Astrocyte (in vitro differentiated cells and primary cell): ENCODE results near the gene ORAI3. TPM values are rescaled to one million over a fixed set of nuclear protein-coding genes. Genes with fewer than 3 reads are reported as not detected.
A peak's percentile ranks its signal among the peaks of the same experiment; 100 is the strongest.

Experiments used
- DNase-seq: peaks from one replicate; pipeline ENCODE4 v3.0.0-alpha.2; 2010; ENCODE audit warnings: low read depth
- FAIRE-seq: peaks from 2 replicates; lab custom pipeline; 2011; peaks lifted over from hg19 to GRCh38; lab: Jason Lieb, UNC
- H2AFZ ChIP-seq: 2 replicates; pipeline ENCODE4 v1.6.0; 2012; ENCODE audit warnings: low read depth, low read length, inconsistent platforms
- H3K27ac ChIP-seq: 2 replicates; pipeline ENCODE4 v1.5.1; 2011; ENCODE audit warnings: low read depth, low read length, inconsistent platforms
- H3K27me3 ChIP-seq: 2 replicates; pipeline ENCODE4 v1.6.0; 2011; ENCODE audit warnings: low read length, inconsistent platforms; ENCODE audit not compliant: insufficient read depth
- H3K36me3 ChIP-seq: 2 replicates; pipeline ENCODE4 v1.5.1; 2011; ENCODE audit warnings: low read length, inconsistent platforms; ENCODE audit not compliant: insufficient read depth
- H3K4me1 ChIP-seq: 2 replicates; pipeline ENCODE4 v1.5.1; 2011; ENCODE audit warnings: low read length, inconsistent platforms; ENCODE audit not compliant: insufficient read depth
- H3K4me2 ChIP-seq: 2 replicates; pipeline ENCODE4 v1.6.0; 2012; ENCODE audit warnings: low read length, inconsistent platforms
- H3K4me3 ChIP-seq: 2 replicates; pipeline ENCODE4 v1.5.1; 2011; ENCODE audit warnings: low read depth, mild to moderate bottlenecking, low read length, inconsistent platforms; ENCODE audit not compliant: insufficient read depth
- H3K79me2 ChIP-seq: 2 replicates; pipeline ENCODE4 v1.6.0; 2012; ENCODE audit warnings: mild to moderate bottlenecking, low read length, inconsistent platforms; ENCODE audit not compliant: insufficient read depth
- H3K9ac ChIP-seq: 2 replicates; pipeline ENCODE4 v1.6.0; 2012; ENCODE audit warnings: mild to moderate bottlenecking, low read length, inconsistent platforms
- H3K9me3 ChIP-seq: 2 replicates; pipeline ENCODE4 v1.5.1; 2012; ENCODE audit warnings: low read depth, mild to moderate bottlenecking, low read length, inconsistent platforms; ENCODE audit not compliant: insufficient read depth
- H4K20me1 ChIP-seq: 2 replicates; pipeline ENCODE4 v1.6.0; 2012; ENCODE audit warnings: low read length, inconsistent platforms; ENCODE audit not compliant: insufficient read depth
- H3K27ac Mint-ChIP-seq: one replicate; pipeline ENCODE4 v1.8.0; 2021; ENCODE audit warnings: mild to moderate bottlenecking, mixed read lengths; ENCODE audit not compliant: unreplicated experiment
- H3K27me3 Mint-ChIP-seq: one replicate; pipeline ENCODE4 v1.8.0; 2021; ENCODE audit warnings: low read depth, mixed read lengths; ENCODE audit not compliant: unreplicated experiment
- H3K36me3 Mint-ChIP-seq: one replicate; pipeline ENCODE4 v1.8.0; 2021; ENCODE audit warnings: low read depth, mixed read lengths; ENCODE audit not compliant: unreplicated experiment
- H3K4me1 Mint-ChIP-seq: one replicate; pipeline ENCODE4 v1.8.0; 2021; ENCODE audit warnings: low read depth, mixed read lengths; ENCODE audit not compliant: unreplicated experiment
- H3K4me3 Mint-ChIP-seq: one replicate; pipeline ENCODE4 v1.8.0; 2021; ENCODE audit warnings: mild to moderate bottlenecking, moderate library complexity, mixed read lengths; ENCODE audit not compliant: unreplicated experiment
- H3K9me3 Mint-ChIP-seq: one replicate; pipeline ENCODE4 v1.8.0; 2021; ENCODE audit warnings: mild to moderate bottlenecking, mixed read lengths; ENCODE audit not compliant: unreplicated experiment
- EZH2 ChIP-seq: IDR thresholded peaks from 2 replicates; pipeline ENCODE4 v1.6.1; 2012; ENCODE audit warnings: mild to moderate bottlenecking, low read length, inconsistent platforms; ENCODE audit not compliant: insufficient read depth
- total RNA-seq: library from RNA; stranded (reverse); gene quantifications from 2 replicates; pipeline ENCODE4 v1.2.1, GENCODE V29; 2021
- TF ChIP-seq, protein P1 (sequence below): IDR thresholded peaks from 2 replicates; pipeline ENCODE4 v1.5.1; 2011; ENCODE audit warnings: low read depth, mild to moderate bottlenecking, inconsistent platforms, low read length, moderate library complexity; ENCODE audit not compliant: insufficient read depth

Gene ORAI3
- total RNA-seq, 1 donor from 2014 or later, result 21.1 TPM

DNA sequence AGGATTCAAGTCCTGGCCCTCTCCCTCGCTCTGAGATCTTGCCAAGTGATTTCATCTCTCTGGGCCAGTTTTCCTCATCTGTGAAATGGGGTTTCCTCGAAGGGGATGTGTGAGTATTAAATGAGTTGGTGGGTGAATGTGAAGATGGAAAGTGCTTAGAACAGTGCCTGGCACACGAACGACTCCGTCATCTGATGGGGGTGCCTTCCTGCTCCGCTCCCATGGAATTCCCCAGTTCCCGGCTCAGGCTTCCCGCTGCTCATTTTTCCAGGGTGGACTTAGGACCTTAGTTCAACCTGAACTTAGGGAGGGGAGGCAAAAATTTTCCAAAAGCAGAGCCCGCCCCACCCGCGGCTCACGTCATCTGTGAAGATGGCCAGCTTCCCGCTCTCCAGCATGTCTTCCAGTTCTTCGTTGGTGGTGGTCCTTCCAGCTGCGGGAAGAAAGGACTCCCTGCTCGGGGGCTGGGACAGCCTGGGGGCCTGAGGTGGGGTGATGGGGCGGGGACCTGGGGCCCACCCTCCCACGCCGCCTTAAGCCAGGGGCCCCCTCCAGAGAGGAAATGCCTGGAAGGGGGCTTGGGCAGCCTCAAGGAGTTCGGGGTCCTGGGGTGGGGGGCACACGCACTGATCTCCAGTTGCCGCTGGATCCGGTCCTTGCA, 47.6 kb downstream of the ORAI3 start:
- Mint-ChIP-seq H3K27me3 (no peaks in the 10 kb centered on the region), H3K4me3 (peak overlapping the region; percentile 78), H3K9me3 (no peaks in the 10 kb centered on the region), H3K27ac (peak overlapping the region; percentile 80), H3K4me1 (peaks cover 29% of the 10 kb centered on the region), H3K36me3 (peaks cover 10% of the 10 kb centered on the region)
- Histone ChIP-seq H3K27me3 (no peaks in the 10 kb centered on the region), H3K36me3 (no peaks in the 10 kb centered on the region), H3K27ac (peak overlapping the region; percentile 98), H2AFZ (peak overlapping the region; percentile 96), H3K9me3 (no peaks in the 10 kb centered on the region), H3K79me2 (no peaks in the 10 kb centered on the region), H3K4me3 (peak overlapping the region; percentile 57), H3K4me2 (peak overlapping the region; percentile 98), H3K9ac (peak overlapping the region; percentile 82), H3K4me1 (peaks cover 33% of the 10 kb centered on the region), H4K20me1 (no peaks in the 10 kb centered on the region)
- FAIRE-seq, result no peak
- no peak for TF ChIP-seq EZH2
- TF ChIP-seq, protein P1, sequence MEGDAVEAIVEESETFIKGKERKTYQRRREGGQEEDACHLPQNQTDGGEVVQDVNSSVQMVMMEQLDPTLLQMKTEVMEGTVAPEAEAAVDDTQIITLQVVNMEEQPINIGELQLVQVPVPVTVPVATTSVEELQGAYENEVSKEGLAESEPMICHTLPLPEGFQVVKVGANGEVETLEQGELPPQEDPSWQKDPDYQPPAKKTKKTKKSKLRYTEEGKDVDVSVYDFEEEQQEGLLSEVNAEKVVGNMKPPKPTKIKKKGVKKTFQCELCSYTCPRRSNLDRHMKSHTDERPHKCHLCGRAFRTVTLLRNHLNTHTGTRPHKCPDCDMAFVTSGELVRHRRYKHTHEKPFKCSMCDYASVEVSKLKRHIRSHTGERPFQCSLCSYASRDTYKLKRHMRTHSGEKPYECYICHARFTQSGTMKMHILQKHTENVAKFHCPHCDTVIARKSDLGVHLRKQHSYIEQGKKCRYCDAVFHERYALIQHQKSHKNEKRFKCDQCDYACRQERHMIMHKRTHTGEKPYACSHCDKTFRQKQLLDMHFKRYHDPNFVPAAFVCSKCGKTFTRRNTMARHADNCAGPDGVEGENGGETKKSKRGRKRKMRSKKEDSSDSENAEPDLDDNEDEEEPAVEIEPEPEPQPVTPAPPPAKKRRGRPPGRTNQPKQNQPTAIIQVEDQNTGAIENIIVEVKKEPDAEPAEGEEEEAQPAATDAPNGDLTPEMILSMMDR, result no peak
- no peak for DNase-seq

DNA sequence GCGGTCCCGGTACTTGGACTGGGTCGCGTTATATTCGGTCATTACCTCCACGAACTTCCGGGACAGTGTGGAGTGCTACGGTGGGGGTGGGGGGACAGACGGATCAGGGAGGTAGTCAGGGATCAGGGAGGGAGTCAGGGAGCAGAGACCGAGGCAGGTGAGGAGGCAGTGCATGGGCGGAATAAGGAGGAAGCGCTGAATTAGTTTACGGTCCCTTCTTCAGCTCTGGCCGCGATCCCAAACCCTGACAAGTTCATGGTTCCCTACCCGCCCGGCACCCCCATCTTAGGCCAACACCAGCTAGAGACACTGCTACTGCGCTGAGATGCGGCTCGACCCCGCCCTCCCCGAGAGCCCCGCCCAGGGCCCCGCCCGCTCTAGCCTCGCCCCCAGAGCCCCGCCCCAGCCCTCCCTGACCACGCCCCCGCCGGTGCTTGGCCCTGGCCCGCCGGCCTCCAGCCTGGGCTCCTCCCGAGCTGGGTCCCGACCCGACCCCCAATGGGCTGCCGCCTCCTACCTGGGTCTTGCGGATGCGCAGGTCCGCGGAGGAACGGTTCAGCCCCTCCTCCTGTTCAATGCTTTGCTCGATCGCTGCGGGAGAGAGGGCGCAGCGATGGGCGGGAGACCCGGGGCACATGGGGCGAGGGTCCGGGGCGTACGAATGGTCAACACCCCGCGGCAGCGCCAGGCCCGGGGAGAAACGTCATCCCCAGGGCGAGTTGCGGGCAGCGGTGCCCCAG, 48.3 kb downstream of the ORAI3 start:
- peak overlapping the region; percentile 99 for H3K27ac Mint-ChIP-seq
- H3K4me2 ChIP-seq, result peak overlapping the region; percentile 98
- peaks cover 2% of the 10 kb centered on the region for H4K20me1 ChIP-seq
- peak; percentile 45 for DNase-seq
- H3K4me3 ChIP-seq, result peak overlapping the region; percentile 57
- H3K79me2 ChIP-seq, result peaks cover 5% of the 10 kb centered on the region
- H3K27me3 Mint-ChIP-seq, result no peaks in the 10 kb centered on the region
- peaks cover 33% of the 10 kb centered on the region for H3K4me1 ChIP-seq
- H3K9me3 ChIP-seq, result no peaks in the 10 kb centered on the region
- peak overlapping the region; percentile 98 for H3K27ac ChIP-seq
- peaks cover 10% of the 10 kb centered on the region for H3K36me3 Mint-ChIP-seq
- TF ChIP-seq, protein P1, result no peak
- TF ChIP-seq EZH2, result no peak
- no peaks in the 10 kb centered on the region for H3K27me3 ChIP-seq
- no peaks in the 10 kb centered on the region for H3K9me3 Mint-ChIP-seq
- no peaks in the 10 kb centered on the region for H3K36me3 ChIP-seq
- H3K9ac ChIP-seq, result peak overlapping the region; percentile 90
- no peak for FAIRE-seq
- peak overlapping the region; percentile 78 for H3K4me3 Mint-ChIP-seq
- peak overlapping the region; percentile 96 for H2AFZ ChIP-seq
- peaks cover 32% of the 10 kb centered on the region for H3K4me1 Mint-ChIP-seq
